ENCODE measurements around the gene KAZN. TPM values are rescaled to one million over a fixed set of nuclear protein-coding genes. Genes with fewer than 3 reads are reported as not detected.
"Not testable (repeated sequence)": the region's sequence is repeated elsewhere in the genome, so short reads cannot be mapped to it uniquely, and the experiment has no call there.

Gene KAZN
- total RNA-seq, 2 donors from 2014 or later = 0.31 to 1.4 TPM

- no peak overlapping the region for H3K4me3 Mint-ChIP-seq
- no peaks in the 10 kb centered on the region for H3K4me1 Mint-ChIP-seq (ENCODE audit: low read depth in 2 of 2)
- peaks cover 22 to 44% of the 10 kb centered on the region in 2 donors for H3K27me3 Mint-ChIP-seq
- H3K36me3 Mint-ChIP-seq = no peaks in the 10 kb centered on the region
- DNase-seq (ENCODE audit: low spot score) (no peak), ATAC-seq (no peak)
- no peak overlapping the region for H3K27ac Mint-ChIP-seq
- peaks cover 4% of the 10 kb centered on the region for H3K9me3 Mint-ChIP-seq
Observed at GRCh38 chr1:14571810-14572767, 26.4 kb upstream of the KAZN start.

GRCh38 chr1:14572861-14573260, 25.6 kb upstream of the KAZN start:
- Mint-ChIP-seq H3K9me3 (peaks cover 4% of the 10 kb centered on the region), H3K27me3 (peaks cover 19 to 42% of the 10 kb centered on the region in 2 donors)
- ATAC-seq = no peak

GRCh38 chr1:14576155-14576554, 22.3 kb upstream of the KAZN start:
- Mint-ChIP-seq H3K27me3 (peaks cover 11 to 27% of the 10 kb centered on the region in 2 donors), H3K36me3 (no peaks in the 10 kb centered on the region), H3K4me3 (no peak overlapping the region), H3K4me1 (ENCODE audit: low read depth in 2 of 2) (no peaks in the 10 kb centered on the region), H3K9me3 (peaks cover 6% of the 10 kb centered on the region), H3K27ac (no peak overlapping the region)
- DNase-seq (ENCODE audit: low spot score) = no peak
- no peak for ATAC-seq

More at GRCh38 chr1:14572861-14573260, 25.6 kb upstream of the KAZN start:
- no peak overlapping the region for H3K4me3 Mint-ChIP-seq
- H3K4me1 Mint-ChIP-seq (ENCODE audit: low read depth in 2 of 2) = no peaks in the 10 kb centered on the region
- no peaks in the 10 kb centered on the region for H3K36me3 Mint-ChIP-seq
- no peak for DNase-seq (ENCODE audit: low spot score)
- no peak overlapping the region for H3K27ac Mint-ChIP-seq

- H3K4me3 Mint-ChIP-seq = no peak overlapping the region
- no peak for DNase-seq (ENCODE audit: low spot score)
- H3K36me3 Mint-ChIP-seq = no peaks in the 10 kb centered on the region
- peaks cover 16 to 36% of the 10 kb centered on the region in 2 donors for H3K27me3 Mint-ChIP-seq
- H3K27ac Mint-ChIP-seq = no peak overlapping the region
- no peak for ATAC-seq
- H3K4me1 Mint-ChIP-seq (ENCODE audit: low read depth in 2 of 2) = no peaks in the 10 kb centered on the region
- peaks cover 8% of the 10 kb centered on the region for H3K9me3 Mint-ChIP-seq
Observed at GRCh38 chr1:14577261-14577660, 21.2 kb upstream of the KAZN start.

GRCh38 chr1:14578156-14578555, 20.3 kb upstream of the KAZN start:
- DNase-seq (ENCODE audit: low spot score) = no peak
- H3K36me3 Mint-ChIP-seq = no peaks in the 10 kb centered on the region
- H3K9me3 Mint-ChIP-seq = peaks cover 8% of the 10 kb centered on the region
- H3K4me1 Mint-ChIP-seq (ENCODE audit: low read depth in 2 of 2) = no peaks in the 10 kb centered on the region
- no peak for ATAC-seq
- no peak overlapping the region for H3K27ac Mint-ChIP-seq
- H3K4me3 Mint-ChIP-seq = no peak overlapping the region
- peaks cover 16 to 36% of the 10 kb centered on the region in 2 donors for H3K27me3 Mint-ChIP-seq

GRCh38 chr1:14580295-14580694, 18.2 kb upstream of the KAZN start:
- not testable (repeated sequence) for H3K4me1 Mint-ChIP-seq (ENCODE audit: low read depth in 2 of 2); H3K4me3 Mint-ChIP-seq; H3K27ac Mint-ChIP-seq; ATAC-seq; H3K9me3 Mint-ChIP-seq; H3K36me3 Mint-ChIP-seq; DNase-seq (ENCODE audit: low spot score)
- peaks cover 10 to 23% of the 10 kb centered on the region in 2 donors for H3K27me3 Mint-ChIP-seq

- Mint-ChIP-seq H3K4me1 (ENCODE audit: low read depth in 2 of 2) (no peaks in the 10 kb centered on the region), H3K9me3 (peaks cover 8% of the 10 kb centered on the region), H3K36me3 (no peaks in the 10 kb centered on the region), H3K27ac (no peak overlapping the region), H3K4me3 (no peak overlapping the region), H3K27me3 (peaks cover 9 to 25% of the 10 kb centered on the region in 2 donors)
- ATAC-seq = no peak
- DNase-seq (ENCODE audit: low spot score) = no peak
Observed at GRCh38 chr1:14580986-14581385, 17.5 kb upstream of the KAZN start.

GRCh38 chr1:14583788-14584187, 14.7 kb upstream of the KAZN start:
- H3K4me1 Mint-ChIP-seq (ENCODE audit: low read depth in 2 of 2) = no peaks in the 10 kb centered on the region
- peaks cover 5 to 19% of the 10 kb centered on the region in 2 donors for H3K27me3 Mint-ChIP-seq
- peaks cover 4% of the 10 kb centered on the region for H3K9me3 Mint-ChIP-seq
- H3K27ac Mint-ChIP-seq = no peak overlapping the region
- no peaks in the 10 kb centered on the region for H3K36me3 Mint-ChIP-seq
- DNase-seq (ENCODE audit: low spot score) (no peak), ATAC-seq (no peak)
- H3K4me3 Mint-ChIP-seq = no peak overlapping the region

GRCh38 chr1:14585728-14586127, 12.8 kb upstream of the KAZN start:
- ATAC-seq (no peak), DNase-seq (ENCODE audit: low spot score) (no peak)
- Mint-ChIP-seq H3K27ac (no peak overlapping the region), H3K4me1 (ENCODE audit: low read depth in 2 of 2) (no peaks in the 10 kb centered on the region), H3K9me3 (peaks cover 4% of the 10 kb centered on the region), H3K27me3 (peaks cover 9 to 23% of the 10 kb centered on the region in 2 donors), H3K4me3 (no peak overlapping the region), H3K36me3 (no peaks in the 10 kb centered on the region)

- Mint-ChIP-seq H3K27ac (no peak overlapping the region), H3K4me1 (ENCODE audit: low read depth in 2 of 2) (no peaks in the 10 kb centered on the region), H3K36me3 (no peaks in the 10 kb centered on the region), H3K27me3 (peaks cover 16 to 38% of the 10 kb centered on the region in 2 donors), H3K9me3 (no peaks in the 10 kb centered on the region), H3K4me3 (no peak overlapping the region)
- DNase-seq (ENCODE audit: low spot score) = no peak
- ATAC-seq = no peak
Observed at GRCh38 chr1:14590411-14591180, 7.9 kb upstream of the KAZN start.

- Mint-ChIP-seq H3K4me1 (ENCODE audit: low read depth in 2 of 2) (no peaks in the 10 kb centered on the region), H3K36me3 (no peaks in the 10 kb centered on the region), H3K9me3 (no peaks in the 10 kb centered on the region), H3K27me3 (peaks cover 24 to 45% of the 10 kb centered on the region in 2 donors), H3K27ac (no peak overlapping the region), H3K4me3 (no peak overlapping the region)
- ATAC-seq (no peak), DNase-seq (ENCODE audit: low spot score) (no peak)
Observed at GRCh38 chr1:14591600-14591999, 6.9 kb upstream of the KAZN start.

GRCh38 chr1:14592004-14592631, 6.4 kb upstream of the KAZN start:
- Mint-ChIP-seq H3K27ac (no peak overlapping the region), H3K27me3 (peaks cover 29 to 48% of the 10 kb centered on the region in 2 donors), H3K4me3 (no peak overlapping the region), H3K36me3 (no peaks in the 10 kb centered on the region), H3K9me3 (no peaks in the 10 kb centered on the region), H3K4me1 (ENCODE audit: low read depth in 2 of 2) (no peaks in the 10 kb centered on the region)
- ATAC-seq (no peak), DNase-seq (ENCODE audit: low spot score) (no peak)

- Mint-ChIP-seq H3K36me3 (no peaks in the 10 kb centered on the region), H3K27ac (no peak overlapping the region), H3K4me3 (no peak overlapping the region), H3K27me3 (peaks cover 35 to 48% of the 10 kb centered on the region in 2 donors), H3K4me1 (ENCODE audit: low read depth in 2 of 2) (no peaks in the 10 kb centered on the region), H3K9me3 (no peaks in the 10 kb centered on the region)
- no peak for ATAC-seq
- DNase-seq (ENCODE audit: low spot score) = no peak
Observed at GRCh38 chr1:14593302-14593701, 5.2 kb upstream of the KAZN start.
